ENCODE results near the gene TFDP1. TPM values are rescaled to one million over a fixed set of nuclear protein-coding genes. Genes with fewer than 3 reads are reported as not detected.

Gene TFDP1
- total and polyA plus RNA-seq, 2 of the 4 experiments (the other 2 are of a cell fraction), result 59.3 to 97.0 TPM

GRCh38 chr13:113566227-113566561 is 18.4 kb upstream of the TFDP1 start:
- no peak overlapping the region for H3K4me3 ChIP-seq (ENCODE audit: insufficient read depth, low read depth, low read length)
- no peak overlapping the region for H3K9ac ChIP-seq (ENCODE audit: low read depth, low read length)
- H4K5ac ChIP-seq (ENCODE audit: low read depth, low read length), result no peak overlapping the region
- no TSS peak for BruUV-seq (replicated peaks)
- H4K20me1 ChIP-seq (ENCODE audit: insufficient read depth, low read length), result no peaks in the 10 kb centered on the region
- no peak overlapping the region for H3K4me2 ChIP-seq (ENCODE audit: low read depth, low read length)
- H3K56ac ChIP-seq (ENCODE audit: extremely low read depth, insufficient read depth, low read length), result no peak overlapping the region
- no peak overlapping the region for H4K8ac ChIP-seq (ENCODE audit: low read depth in 2 of 2, low read length in 2 of 2)
- H2BK5ac ChIP-seq (ENCODE audit: low read depth, low read length, poor library complexity, severe bottlenecking), result no peak overlapping the region
- no peak overlapping the region for H3K27ac ChIP-seq (ENCODE audit: insufficient read depth, low read length)
- no peak overlapping the region for H3K14ac ChIP-seq (replicated peaks; ENCODE audit: low read depth, low read length)
- no peaks in the 10 kb centered on the region for H3K36me3 ChIP-seq (ENCODE audit: control insufficient read depth, insufficient read depth, low read length)
- no peak overlapping the region for H4K91ac ChIP-seq (ENCODE audit: insufficient read depth, low read depth, low read length)
- no peaks in the 10 kb centered on the region for H3K79me1 ChIP-seq (ENCODE audit: low read depth in 1 of 2, low read length in 2 of 2)
- no peak overlapping the region for H3K4ac ChIP-seq (ENCODE audit: low read depth, low read length)
- H2AFZ ChIP-seq (replicated peaks; ENCODE audit: low read length, poor library complexity), result no peak overlapping the region
- 90% methylated on average over 7 of the region's 17 CpGs; no CpG with 5 or more reads in 1 of the 2 experiments for WGBS, 2 experiments (ENCODE audit: extremely low coverage in 2 of 2, insufficient read length in 1 of 2)
- H3K18ac ChIP-seq (ENCODE audit: low read depth, low read length), result no peak overlapping the region
- no peak overlapping the region for H2BK20ac ChIP-seq (ENCODE audit: low read depth, low read length)
- TF ChIP-seq CHD1 (IDR thresholded peaks at IDR 0.05; ENCODE audit: low read depth, low read length) (no peak), RAD21 (IDR thresholded peaks at IDR 0.05; ENCODE audit: low read length) (no peak), BHLHE40 (IDR thresholded peaks at IDR 0.05; ENCODE audit: low read depth, low read length) (no peak), RFX5 (IDR thresholded peaks at IDR 0.05; ENCODE audit: low read depth, low read length) (no peak)
- H2BK120ac ChIP-seq (ENCODE audit: low read depth, low read length), result no peak overlapping the region
- ATAC-seq (ENCODE audit: low read depth) (no peak), DNase-seq (no peak)
- no peaks in the 10 kb centered on the region for H3K4me1 ChIP-seq (ENCODE audit: control insufficient read depth, insufficient read depth, low read length)
- H3K27me3 ChIP-seq (ENCODE audit: control insufficient read depth, insufficient read depth, low read length), result peaks cover 24% of the 10 kb centered on the region
- H2AK9ac ChIP-seq (replicated peaks; ENCODE audit: low read depth, low read length, poor library complexity), result no peak overlapping the region
- dilution Hi-C loops (cut with HindIII; ENCODE audit: low sequenced_read_pairs, unreplicated experiment) (no loop called here), intact Hi-C loops (cut with micrococcal nuclease) (no loop called here), in situ Hi-C loops (cut with MboI; ENCODE audit: low sequenced_read_pairs) (no loop called here)
- ChIA-PET POLR2A (ENCODE audit: unreplicated experiment) (no interaction called here), CTCF (no interaction called here)
- H3K9me1 ChIP-seq (ENCODE audit: insufficient read depth, low read length), result no peaks in the 10 kb centered on the region
- H2AK5ac ChIP-seq (ENCODE audit: low read depth, low read length), result no peak overlapping the region
- no peak overlapping the region for H3K23ac ChIP-seq (ENCODE audit: low read depth, low read length)
- H3K9me3 ChIP-seq (ENCODE audit: control insufficient read depth, insufficient read depth, low read length), result no peaks in the 10 kb centered on the region
- H2BK15ac ChIP-seq (ENCODE audit: low read depth, low read length), result no peak overlapping the region
